Mesodermal cell (in vitro differentiated cells): ENCODE measurements around the gene ZNF785.
A peak's percentile ranks its signal among the peaks of the same experiment; 100 is the strongest.
"Not testable (repeated sequence)": the region's sequence is repeated elsewhere in the genome, so short reads cannot be mapped to it uniquely, and the experiment has no call there.

Experiments
- H3K27ac ChIP-seq: 2 replicates; pipeline ENCODE4 v1.7.0; 2013; ENCODE audit warnings: mild to moderate bottlenecking, low read depth, low read length, moderate library complexity; ENCODE audit not compliant: severe bottlenecking
- H3K36me3 ChIP-seq: 2 replicates; pipeline ENCODE4 v1.7.1; 2013; ENCODE audit warnings: mild to moderate bottlenecking, low read length, moderate library complexity; ENCODE audit not compliant: control insufficient read depth, insufficient read depth
- H3K4me1 ChIP-seq: one replicate; pipeline ENCODE4 v1.7.1; 2013; ENCODE audit warnings: mild to moderate bottlenecking, low read length; ENCODE audit not compliant: insufficient read depth, control insufficient read depth, poor library complexity, severe bottlenecking
- H3K4me3 ChIP-seq: 2 replicates; pipeline ENCODE4 v1.7.0; 2013; ENCODE audit warnings: low read length, control low read depth, mild to moderate bottlenecking; ENCODE audit not compliant: insufficient read depth, poor library complexity, severe bottlenecking; ENCODE audit errors: extremely low read depth
- H3K9me3 ChIP-seq: 2 replicates; pipeline ENCODE4 v1.7.1; 2013; ENCODE audit warnings: mild to moderate bottlenecking, low read length, moderate library complexity; ENCODE audit not compliant: control insufficient read depth
- WGBS, 2 experiments: methylation state at CpG; one replicate each; pipeline ENCODE4 v1.1.5; 2013; ENCODE audit warnings: missing lambda C conversion rate in 2 of 2; ENCODE audit not compliant: insufficient coverage in 2 of 2; 5-methylcytosine and 5-hydroxymethylcytosine counted together

The ZNF785 gene

DNA sequence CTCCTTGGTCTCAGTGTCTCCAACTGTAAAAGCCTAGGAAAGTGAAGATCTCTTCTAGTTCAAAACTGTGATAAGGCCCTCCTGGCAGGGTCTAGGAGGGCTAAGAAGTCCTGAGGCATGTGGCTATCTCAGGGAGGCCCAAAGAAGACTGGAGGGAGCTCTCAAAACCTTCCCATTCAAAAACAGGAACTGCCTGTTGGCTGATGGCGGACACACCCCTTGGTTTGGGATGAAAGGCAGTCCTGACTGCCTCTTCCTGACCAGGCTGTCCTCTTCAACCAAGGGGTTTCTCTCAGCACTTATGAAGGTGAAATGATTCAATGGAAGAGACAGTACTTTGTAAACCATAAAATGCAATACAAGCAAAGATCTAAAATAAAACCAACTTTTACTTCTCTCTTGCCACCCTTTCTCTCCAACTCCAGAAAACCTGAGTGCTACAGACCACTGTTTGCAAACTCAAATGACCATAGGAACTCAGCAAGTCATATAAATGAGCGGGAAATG, 32.1 kb downstream of the ZNF785 start:
- peaks cover 42% of the 10 kb centered on the region for H3K36me3 ChIP-seq
- H3K9me3 ChIP-seq: no peaks in the 10 kb centered on the region
- H3K27ac ChIP-seq: no peak overlapping the region
- 92% methylated on average over 2 of the region's 2 CpGs; no CpG with 5 or more reads in 1 of the 2 experiments for WGBS, 2 experiments
- H3K4me1 ChIP-seq: peaks cover 19% of the 10 kb centered on the region
- no peak overlapping the region for H3K4me3 ChIP-seq

DNA sequence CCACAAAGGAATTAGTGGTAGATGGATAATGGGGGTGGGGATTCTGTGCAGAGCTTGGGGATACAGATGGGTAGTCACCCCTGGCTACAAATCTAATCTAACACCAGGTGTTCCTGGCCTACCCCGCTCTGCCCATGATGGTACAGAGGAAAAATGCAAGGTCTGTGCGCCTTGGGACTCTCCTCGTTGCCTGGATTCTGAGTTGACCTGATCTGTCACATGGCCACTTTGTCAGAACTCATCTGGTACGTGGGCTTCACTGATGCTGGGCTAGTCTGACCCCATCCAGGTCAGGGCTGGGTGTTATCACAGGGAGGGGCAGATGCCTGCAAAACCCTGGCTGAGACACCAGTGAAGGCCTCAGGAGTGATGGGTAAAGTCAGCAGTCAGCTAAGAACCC, 32.5 kb downstream of the ZNF785 start:
- WGBS, 2 experiments: 90 to 93% methylated on average over 4 of the region's 4 CpGs
- Histone ChIP-seq H3K4me1 (peaks cover 21% of the 10 kb centered on the region), H3K4me3 (no peak overlapping the region), H3K36me3 (peaks cover 42% of the 10 kb centered on the region), H3K27ac (no peak overlapping the region), H3K9me3 (no peaks in the 10 kb centered on the region)

DNA sequence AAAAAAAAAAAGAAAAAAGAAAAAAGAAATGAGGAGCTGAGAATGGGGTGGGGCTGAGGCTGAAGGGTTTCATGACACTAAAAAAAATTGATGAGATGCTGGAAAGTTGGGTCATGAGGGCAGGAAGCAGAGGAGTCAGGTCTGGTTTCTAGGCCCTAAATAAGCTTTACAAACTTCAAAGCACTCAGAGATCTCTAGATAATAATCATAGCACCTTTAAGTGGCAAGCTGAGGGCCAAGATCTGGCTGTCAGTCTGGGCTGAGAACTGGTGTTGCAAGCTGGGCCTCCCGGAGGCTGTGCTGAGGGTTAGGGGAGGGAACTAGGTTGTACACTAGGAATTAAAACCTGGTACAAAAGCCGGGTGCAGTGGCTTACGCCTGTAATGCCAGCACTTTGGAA, 33.7 kb downstream of the ZNF785 start:
- H3K36me3 ChIP-seq: peaks cover 42% of the 10 kb centered on the region
- no peak overlapping the region for H3K4me3 ChIP-seq
- 88 to 100% methylated on average over 3 of the region's 3 CpGs for WGBS, 2 experiments
- H3K27ac ChIP-seq: no peak overlapping the region
- H3K9me3 ChIP-seq: no peaks in the 10 kb centered on the region
- peaks cover 21% of the 10 kb centered on the region for H3K4me1 ChIP-seq

DNA sequence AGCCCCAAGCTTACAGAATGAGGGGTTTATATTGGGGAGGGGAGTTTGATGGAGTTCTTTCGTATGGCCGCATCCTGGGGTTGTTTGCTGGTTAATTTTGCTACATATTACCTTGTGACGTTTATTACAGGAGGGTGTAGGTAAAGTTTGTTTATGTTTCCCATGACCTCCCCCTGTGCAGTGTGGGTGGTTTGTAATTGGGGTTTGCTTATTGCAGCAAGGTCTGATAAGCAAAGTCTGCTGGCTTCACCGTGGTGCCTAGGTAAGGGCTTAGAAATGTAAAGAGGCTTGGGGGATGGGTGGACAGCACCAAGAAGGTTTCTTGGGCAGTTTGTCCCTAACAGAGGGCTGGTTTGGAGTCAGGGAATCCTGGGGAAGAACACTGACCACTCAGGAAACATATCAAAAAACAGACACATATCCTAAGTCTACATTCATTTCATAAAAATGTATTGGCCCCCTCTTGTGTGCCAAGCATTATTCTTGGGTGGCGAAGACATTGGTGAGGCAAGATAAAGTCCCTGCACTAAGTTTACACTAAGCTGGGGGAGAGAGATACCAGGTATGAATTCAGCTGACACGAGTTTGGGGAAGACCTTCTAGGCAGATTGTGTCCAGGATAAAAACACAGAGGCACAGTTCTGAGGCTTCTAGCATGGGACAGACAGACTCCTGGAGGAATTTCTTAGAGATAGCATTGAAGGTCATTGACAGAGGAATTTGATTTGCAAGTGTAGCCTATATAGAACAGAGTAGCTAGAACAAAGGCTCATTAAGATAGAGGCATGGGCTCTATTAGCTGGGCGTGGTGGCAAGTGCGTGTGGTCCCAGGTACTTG, 36.9 kb downstream of the ZNF785 start:
- H3K4me1 ChIP-seq: peaks cover 15% of the 10 kb centered on the region
- peaks cover 12% of the 10 kb centered on the region for H3K36me3 ChIP-seq
- no peaks in the 10 kb centered on the region for H3K9me3 ChIP-seq
- H3K4me3 ChIP-seq: no peak overlapping the region
- H3K27ac ChIP-seq: peak overlapping the region; percentile 74
- 76 to 88% methylated on average over 6 to 7 of the region's 8 CpGs for WGBS, 2 experiments

DNA sequence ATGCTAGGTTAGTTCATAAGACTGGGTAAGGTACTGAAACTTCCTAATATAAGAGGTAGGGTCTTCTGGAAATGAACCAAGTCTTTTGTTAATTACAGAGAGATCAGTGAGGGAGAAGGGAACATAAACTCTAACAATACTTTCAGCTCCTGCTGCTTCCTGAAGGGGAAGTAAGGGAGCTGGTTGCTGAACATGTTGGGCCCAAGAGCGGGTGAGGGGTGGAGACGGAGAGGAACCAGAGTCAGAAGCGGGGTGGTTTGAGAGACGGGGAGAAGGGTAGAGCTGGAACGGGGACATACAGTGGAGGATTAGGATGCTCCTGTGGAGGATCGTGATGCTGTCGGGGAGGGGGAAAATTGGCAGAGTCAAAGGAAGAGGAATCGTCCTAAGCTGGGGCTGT, 39.4 kb downstream of the ZNF785 start:
- Histone ChIP-seq H3K4me1 (peaks cover 33% of the 10 kb centered on the region), H3K36me3 (no peaks in the 10 kb centered on the region), H3K4me3 (no peak overlapping the region), H3K27ac (no peak overlapping the region), H3K9me3 (no peaks in the 10 kb centered on the region)
- 93 to 95% methylated on average over 7 to 8 of the region's 8 CpGs for WGBS, 2 experiments

DNA sequence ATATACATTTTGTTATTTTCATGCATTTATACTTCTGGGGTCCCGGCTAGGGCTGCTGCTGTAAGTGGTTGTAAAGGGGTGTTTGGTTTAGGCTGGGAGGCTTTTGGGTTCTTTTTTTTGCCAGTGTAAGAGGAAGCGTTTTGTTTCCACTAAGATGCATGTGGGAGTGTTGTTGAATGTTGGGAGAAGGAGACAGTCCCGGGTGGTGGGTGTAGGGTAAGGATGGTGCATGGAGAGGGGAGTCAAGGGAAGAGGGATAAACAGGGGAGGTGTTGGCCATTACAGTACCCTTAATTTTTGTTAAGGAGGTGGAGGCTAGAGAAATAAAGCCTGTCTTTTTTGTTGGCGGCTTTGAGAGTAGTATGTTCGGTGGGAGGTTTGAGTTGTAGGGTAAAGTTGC, 42.4 kb downstream of the ZNF785 start:
- Histone ChIP-seq H3K9me3 (no peaks in the 10 kb centered on the region), H3K4me1 (peaks cover 24% of the 10 kb centered on the region), H3K36me3 (no peaks in the 10 kb centered on the region), H3K4me3 (no peak overlapping the region), H3K27ac (no peak overlapping the region)
- 79 to 84% methylated on average over 4 of the region's 5 CpGs for WGBS, 2 experiments

DNA sequence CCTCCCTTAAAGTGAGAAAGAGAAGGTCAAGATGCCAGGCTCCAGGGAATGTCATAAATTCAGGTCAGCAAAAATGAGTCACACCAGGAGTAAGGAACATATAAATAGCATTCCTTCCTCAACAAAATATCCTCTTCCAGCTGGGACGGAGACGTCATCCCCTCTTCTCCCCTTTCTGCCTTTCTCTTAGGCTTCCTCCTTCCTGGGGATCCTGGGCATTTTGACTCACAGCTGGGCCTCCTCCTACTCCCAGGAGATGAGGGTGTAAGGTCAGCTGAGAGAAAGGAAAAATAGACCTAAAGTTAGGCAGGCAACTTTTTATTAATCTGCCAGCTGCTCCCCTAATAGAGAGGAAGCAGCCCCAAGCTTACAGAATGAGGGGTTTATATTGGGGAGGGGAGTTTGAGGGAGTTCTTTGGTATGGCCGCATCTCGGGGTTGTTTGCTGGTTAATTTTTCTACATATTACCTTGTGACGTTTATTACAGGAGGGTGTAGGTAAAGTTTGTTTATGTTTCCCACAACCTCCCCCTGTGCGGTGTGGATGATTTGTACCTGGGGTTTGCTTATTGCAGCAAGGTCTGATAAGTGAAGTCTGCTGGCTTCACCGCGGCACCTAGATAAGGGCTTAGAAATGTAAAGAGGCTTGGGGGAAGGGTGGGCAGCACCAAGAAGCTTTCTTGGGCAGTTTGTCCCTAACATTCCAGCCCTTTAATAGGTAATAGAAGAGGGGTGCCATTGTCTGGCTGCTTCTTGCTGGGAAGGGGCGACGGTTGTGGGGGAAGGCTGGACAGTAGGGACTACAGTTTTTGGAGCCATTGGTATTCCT, 43.8 kb downstream of the ZNF785 start:
- H3K4me1 ChIP-seq: peaks cover 24% of the 10 kb centered on the region
- H3K9me3 ChIP-seq: no peaks in the 10 kb centered on the region
- no peak overlapping the region for H3K4me3 ChIP-seq
- H3K27ac ChIP-seq: peak overlapping the region; percentile 80
- peaks cover 4% of the 10 kb centered on the region for H3K36me3 ChIP-seq
- WGBS, 2 experiments: 18 to 29% methylated on average over 4 of the region's 10 CpGs

DNA sequence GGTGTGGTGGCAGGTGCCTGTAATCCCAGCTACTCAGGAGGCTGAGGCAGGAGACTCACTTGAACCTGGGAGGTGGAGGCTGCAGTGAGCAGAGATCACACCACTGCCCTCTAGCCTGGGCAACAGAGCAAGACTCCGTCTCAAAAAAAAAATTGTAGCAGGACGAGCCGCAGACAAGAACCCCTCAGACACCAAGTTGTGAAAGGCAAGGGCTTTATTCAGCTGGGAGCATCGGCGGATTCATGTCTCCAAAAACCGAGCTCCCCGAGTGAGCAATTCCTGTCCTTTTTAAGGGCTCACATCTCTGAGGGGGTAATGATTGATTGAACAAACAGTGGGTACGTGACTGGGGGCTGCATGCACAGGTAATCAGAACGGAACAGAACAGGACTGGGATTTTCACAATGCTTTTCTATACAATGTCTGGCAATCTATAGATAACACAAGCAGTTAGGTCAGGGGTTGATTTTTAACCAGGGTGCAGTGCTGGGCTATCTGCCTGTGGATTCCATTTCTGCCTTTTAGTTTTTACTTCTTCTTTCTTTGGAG, 44.5 kb downstream of the ZNF785 start:
- 95 to 100% methylated on average over 6 to 8 of the region's 9 CpGs for WGBS, 2 experiments
- Histone ChIP-seq H3K27ac (peak overlapping the region; percentile 80), H3K4me1 (peaks cover 26% of the 10 kb centered on the region)
- H3K9me3 ChIP-seq, H3K4me3 ChIP-seq, H3K36me3 ChIP-seq: not testable (repeated sequence)

DNA sequence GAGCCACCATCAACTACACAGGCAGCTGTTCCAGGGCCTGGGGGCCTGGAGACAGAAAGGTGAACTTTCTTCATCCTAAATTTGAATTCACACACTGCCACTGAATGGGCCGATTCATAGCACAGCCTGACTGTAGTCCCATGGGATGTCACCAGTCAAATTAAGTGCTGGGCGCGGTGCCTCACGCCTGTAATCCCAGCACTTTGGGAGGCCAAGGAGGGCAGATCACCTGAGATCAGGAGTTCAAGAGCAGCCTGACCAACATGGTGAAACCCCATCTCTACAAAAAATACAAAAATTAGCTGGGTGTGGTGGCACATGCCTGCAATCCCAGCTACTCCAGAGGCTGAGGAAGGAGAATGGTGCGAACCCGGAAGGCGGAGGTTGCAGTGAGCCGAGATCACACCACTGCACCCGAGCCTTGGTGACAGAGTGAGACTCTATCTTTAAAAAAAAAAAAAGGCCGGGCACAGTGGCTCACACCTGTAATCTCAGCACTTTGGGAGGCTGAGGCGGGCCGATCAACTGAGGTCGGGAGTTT, 45.4 kb downstream of the ZNF785 start:
- 88 to 97% methylated on average over 4 to 10 of the region's 13 CpGs for WGBS, 2 experiments

More for the DNA sequence above, 45.4 kb downstream of the ZNF785 start:
- H3K9me3 ChIP-seq, H3K27ac ChIP-seq, H3K36me3 ChIP-seq, H3K4me3 ChIP-seq: not testable (repeated sequence)
- peaks cover 27% of the 10 kb centered on the region for H3K4me1 ChIP-seq
